Measurements from ENCODE around the gene EXOC4.

GRCh38 chr7:133479456-133480065 is 226.7 kb downstream of the EXOC4 start:
- TF ChIP-seq, protein P1, sequence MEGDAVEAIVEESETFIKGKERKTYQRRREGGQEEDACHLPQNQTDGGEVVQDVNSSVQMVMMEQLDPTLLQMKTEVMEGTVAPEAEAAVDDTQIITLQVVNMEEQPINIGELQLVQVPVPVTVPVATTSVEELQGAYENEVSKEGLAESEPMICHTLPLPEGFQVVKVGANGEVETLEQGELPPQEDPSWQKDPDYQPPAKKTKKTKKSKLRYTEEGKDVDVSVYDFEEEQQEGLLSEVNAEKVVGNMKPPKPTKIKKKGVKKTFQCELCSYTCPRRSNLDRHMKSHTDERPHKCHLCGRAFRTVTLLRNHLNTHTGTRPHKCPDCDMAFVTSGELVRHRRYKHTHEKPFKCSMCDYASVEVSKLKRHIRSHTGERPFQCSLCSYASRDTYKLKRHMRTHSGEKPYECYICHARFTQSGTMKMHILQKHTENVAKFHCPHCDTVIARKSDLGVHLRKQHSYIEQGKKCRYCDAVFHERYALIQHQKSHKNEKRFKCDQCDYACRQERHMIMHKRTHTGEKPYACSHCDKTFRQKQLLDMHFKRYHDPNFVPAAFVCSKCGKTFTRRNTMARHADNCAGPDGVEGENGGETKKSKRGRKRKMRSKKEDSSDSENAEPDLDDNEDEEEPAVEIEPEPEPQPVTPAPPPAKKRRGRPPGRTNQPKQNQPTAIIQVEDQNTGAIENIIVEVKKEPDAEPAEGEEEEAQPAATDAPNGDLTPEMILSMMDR (conservative IDR thresholded peaks at IDR 0.05 in 1 of 2, IDR thresholded peaks at IDR 0.05 in 1 of 2; ENCODE audit: low read depth in 1 of 2, low read length in 2 of 2): no peak
- TF ChIP-seq EZH2 (IDR thresholded peaks at IDR 0.05; ENCODE audit: low read length, missing control alignments): no peak

Data from fibroblast of lung (primary cell).